Epithelial cell of esophagus (primary cell): ENCODE data around the gene PIKFYVE.

Experiments
- DNase-seq: peaks from one replicate; pipeline ENCODE4 v3.0.0; 2010; ENCODE audit warnings: low read depth
- H3K4me3 ChIP-seq: 2 replicates; pipeline ENCODE4 v1.5.1; 2011; ENCODE audit warnings: mild to moderate bottlenecking, low read length, control low read depth
- TF ChIP-seq, protein P1 (sequence below): IDR thresholded peaks from 2 replicates; pipeline ENCODE4 v1.5.1; 2011; ENCODE audit warnings: low read depth, mild to moderate bottlenecking, low read length, control low read depth, inconsistent platforms; ENCODE audit not compliant: insufficient read depth; ENCODE audit errors: missing control alignments

The PIKFYVE gene

GRCh38 chr2:208234786-208235185, 31.3 kb upstream of the PIKFYVE start:
- TF ChIP-seq, protein P1, sequence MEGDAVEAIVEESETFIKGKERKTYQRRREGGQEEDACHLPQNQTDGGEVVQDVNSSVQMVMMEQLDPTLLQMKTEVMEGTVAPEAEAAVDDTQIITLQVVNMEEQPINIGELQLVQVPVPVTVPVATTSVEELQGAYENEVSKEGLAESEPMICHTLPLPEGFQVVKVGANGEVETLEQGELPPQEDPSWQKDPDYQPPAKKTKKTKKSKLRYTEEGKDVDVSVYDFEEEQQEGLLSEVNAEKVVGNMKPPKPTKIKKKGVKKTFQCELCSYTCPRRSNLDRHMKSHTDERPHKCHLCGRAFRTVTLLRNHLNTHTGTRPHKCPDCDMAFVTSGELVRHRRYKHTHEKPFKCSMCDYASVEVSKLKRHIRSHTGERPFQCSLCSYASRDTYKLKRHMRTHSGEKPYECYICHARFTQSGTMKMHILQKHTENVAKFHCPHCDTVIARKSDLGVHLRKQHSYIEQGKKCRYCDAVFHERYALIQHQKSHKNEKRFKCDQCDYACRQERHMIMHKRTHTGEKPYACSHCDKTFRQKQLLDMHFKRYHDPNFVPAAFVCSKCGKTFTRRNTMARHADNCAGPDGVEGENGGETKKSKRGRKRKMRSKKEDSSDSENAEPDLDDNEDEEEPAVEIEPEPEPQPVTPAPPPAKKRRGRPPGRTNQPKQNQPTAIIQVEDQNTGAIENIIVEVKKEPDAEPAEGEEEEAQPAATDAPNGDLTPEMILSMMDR, result no peak
- DNase-seq, result no peak
- H3K4me3 ChIP-seq, result no peak overlapping the region

GRCh38 chr2:208235860-208236259, 30.2 kb upstream of the PIKFYVE start:
- no peak for DNase-seq
- H3K4me3 ChIP-seq, result no peak overlapping the region
- TF ChIP-seq, protein P1, result no peak

GRCh38 chr2:208239770-208240493, 26.1 kb upstream of the PIKFYVE start:
- DNase-seq, result no peak
- H3K4me3 ChIP-seq, result no peak overlapping the region
- TF ChIP-seq, protein P1, result no peak

GRCh38 chr2:208240619-208241209, 25.3 kb upstream of the PIKFYVE start:
- H3K4me3 ChIP-seq, result no peak overlapping the region
- DNase-seq, result no peak
- TF ChIP-seq, protein P1, result no peak

DNA sequence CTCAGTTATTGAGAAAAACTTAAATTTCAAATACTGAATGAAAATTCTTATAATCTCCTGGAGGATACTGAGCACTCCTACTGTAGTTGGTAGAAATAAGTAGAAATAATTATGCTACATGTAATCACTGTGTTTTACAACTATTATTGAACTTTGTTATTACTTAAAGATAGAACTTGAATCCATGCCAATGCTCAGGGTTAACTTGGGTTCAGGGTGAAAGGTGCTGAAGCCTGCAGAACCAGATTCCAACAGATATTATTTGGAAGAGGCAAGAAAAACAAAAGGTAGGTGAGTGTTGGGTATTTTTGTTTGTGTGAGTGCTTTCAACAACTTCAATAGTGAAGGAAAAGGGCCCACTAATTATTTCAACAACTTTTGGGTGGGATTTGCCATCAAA, 21.6 kb upstream of the PIKFYVE start:
- no peak for DNase-seq
- TF ChIP-seq, protein P1, result no peak
- H3K4me3 ChIP-seq, result no peak overlapping the region

GRCh38 chr2:208245746-208246145, 20.3 kb upstream of the PIKFYVE start:
- no peak for DNase-seq
- H3K4me3 ChIP-seq, result no peak overlapping the region
- TF ChIP-seq, protein P1, result no peak

- no peak for DNase-seq
- TF ChIP-seq, protein P1, result no peak
- H3K4me3 ChIP-seq, result no peak overlapping the region
These were observed 17.5 kb upstream of the PIKFYVE start for GRCh38 chr2:208248601-208249000.
